ENCODE data around the gene RRP1.

DNA sequence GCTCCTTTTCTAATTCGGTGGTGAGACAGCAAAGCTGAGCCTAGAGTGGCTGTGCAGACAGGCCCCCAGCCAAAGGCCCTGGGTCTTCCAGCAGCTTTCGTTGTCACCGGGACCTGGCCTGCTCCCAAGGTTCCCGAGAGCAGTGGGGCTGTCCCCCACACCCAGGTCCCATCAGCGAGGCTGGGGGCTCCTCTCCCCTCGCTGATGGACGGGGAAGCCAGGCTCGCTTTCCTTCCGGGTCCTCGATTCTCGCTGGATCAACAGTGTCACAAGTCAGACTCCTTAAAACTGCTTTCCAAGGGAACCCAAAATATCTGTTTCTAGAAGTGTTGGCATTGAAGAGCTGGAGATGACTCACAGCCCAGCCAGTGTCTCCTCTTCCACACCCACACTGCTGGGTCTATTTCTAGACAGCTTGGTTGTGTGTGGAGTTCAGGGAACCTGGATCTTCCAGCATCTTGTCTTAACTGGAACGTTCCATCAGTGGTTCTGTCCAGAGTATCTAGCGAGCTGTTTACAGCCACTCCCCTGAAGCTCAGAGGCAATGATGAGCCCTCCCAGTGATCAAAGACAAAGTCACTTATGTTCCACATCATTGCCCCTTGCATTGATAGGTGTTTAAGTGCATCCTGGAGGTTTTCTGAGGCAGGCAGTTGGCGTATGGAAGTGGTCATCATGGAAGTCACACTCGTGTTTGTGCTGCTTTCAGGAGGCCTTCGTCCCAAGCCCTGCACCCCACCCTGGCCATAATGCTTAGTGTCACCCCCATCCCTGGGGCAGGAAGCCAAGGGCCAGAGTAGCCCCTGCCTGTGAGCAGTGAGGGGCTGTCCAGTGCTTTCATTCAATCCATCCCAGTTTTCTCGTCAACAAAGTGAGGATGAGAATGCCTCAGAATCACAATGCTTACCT, 35.2 kb downstream of the RRP1 start:
- TF ChIP-seq, protein P1, sequence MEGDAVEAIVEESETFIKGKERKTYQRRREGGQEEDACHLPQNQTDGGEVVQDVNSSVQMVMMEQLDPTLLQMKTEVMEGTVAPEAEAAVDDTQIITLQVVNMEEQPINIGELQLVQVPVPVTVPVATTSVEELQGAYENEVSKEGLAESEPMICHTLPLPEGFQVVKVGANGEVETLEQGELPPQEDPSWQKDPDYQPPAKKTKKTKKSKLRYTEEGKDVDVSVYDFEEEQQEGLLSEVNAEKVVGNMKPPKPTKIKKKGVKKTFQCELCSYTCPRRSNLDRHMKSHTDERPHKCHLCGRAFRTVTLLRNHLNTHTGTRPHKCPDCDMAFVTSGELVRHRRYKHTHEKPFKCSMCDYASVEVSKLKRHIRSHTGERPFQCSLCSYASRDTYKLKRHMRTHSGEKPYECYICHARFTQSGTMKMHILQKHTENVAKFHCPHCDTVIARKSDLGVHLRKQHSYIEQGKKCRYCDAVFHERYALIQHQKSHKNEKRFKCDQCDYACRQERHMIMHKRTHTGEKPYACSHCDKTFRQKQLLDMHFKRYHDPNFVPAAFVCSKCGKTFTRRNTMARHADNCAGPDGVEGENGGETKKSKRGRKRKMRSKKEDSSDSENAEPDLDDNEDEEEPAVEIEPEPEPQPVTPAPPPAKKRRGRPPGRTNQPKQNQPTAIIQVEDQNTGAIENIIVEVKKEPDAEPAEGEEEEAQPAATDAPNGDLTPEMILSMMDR (conservative IDR thresholded peaks at IDR 0.05; ENCODE audit: low read depth, low read length) = no peak
- no peak for TF ChIP-seq EZH2phosphoT487 (IDR thresholded peaks at IDR 0.05; ENCODE audit: borderline replicate concordance, low read length)
